GM12873 (cell line): ENCODE data around the gene RPS18.

Source experiments
- CTCF ChIP-seq: IDR thresholded peaks from 2 replicates; pipeline ENCODE4 v1.5.1; 2012; ENCODE audit warnings: low read depth, mild to moderate bottlenecking, moderate library complexity, low read length, control low read depth; ENCODE audit not compliant: insufficient read depth; ENCODE audit errors: missing control alignments

The RPS18 gene

GRCh38 chr6:33306356-33306755 is 34.5 kb downstream of the RPS18 start:
- TF ChIP-seq CTCF: no peak

GRCh38 chr6:33312361-33313104 is 40.7 kb downstream of the RPS18 start:
- TF ChIP-seq CTCF: no peak

DNA sequence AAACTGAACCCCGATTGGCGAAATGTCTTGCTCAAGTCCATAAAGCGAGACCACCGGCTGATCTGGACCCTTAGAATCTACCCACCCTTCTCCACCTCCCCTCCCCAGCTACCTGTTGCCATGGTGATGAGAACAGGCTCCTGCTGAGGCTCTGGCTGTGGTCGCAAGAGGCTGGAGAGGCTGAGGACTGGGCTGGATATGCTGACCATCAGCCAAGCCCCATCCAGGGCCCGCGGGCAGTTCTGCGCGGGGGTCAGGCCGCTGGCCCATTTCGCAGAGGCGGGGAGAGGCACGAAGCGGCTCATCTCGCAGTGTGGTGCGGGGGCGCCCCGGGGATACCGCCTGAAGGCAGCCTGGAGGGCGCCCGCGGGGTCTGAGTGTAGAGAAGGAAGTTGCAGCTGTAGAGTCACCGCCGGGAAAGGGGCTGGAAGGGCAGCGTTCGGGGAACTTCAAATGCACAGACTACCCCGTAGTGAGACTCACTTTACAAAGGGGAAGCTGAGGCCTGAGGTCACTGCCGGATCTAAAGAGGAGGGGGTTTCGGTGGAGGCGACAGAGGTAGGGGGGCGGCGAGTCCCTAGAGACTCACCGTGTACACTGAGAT is 41.3 kb downstream of the RPS18 start:
- TF ChIP-seq CTCF: no peak

DNA sequence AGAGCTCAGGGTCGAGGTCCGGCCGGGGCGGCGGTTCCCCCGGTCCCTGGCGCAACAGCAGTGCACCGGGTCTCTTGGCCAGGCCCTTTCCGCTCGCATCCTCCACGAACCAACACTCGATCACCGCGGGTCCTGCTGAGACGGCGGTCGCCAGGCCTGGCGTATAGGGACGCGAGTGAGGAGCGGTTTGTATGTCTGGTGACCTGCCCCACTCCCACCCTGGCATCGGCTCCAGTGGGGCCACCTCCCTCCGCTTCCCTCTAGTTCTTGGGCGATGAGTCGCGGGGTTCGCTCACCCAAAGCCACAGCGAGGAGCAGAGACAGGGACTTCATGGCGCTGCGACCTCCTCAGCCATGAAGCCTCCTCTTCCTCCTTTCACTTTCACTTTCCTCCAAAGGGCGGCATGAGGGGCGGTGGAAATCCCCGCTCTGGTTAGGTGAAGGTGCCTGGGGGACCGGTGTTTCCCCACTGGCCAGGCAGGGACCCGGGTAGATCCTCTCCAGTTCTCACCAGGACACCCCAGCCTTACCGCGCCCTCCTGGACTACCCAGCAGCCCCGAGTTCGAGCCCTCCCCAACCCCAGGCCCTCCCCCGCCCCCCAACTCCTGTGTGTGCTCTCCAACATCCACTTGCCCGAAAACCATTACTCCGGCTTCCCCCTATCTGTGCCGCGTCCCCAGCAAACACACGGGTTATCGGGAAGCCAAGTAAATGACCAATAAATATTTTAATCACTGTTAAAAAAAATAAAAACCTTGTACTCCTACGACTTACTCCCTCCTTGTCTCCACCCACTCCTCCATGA is 42.0 kb downstream of the RPS18 start, which contains the start of gene TAPBP:
TAPBP (minus strand) TSS at position 370 of the 806 bp plus-strand sequence; CDS start at position 333, 37 bp downstream.
- no peak for TF ChIP-seq CTCF

DNA sequence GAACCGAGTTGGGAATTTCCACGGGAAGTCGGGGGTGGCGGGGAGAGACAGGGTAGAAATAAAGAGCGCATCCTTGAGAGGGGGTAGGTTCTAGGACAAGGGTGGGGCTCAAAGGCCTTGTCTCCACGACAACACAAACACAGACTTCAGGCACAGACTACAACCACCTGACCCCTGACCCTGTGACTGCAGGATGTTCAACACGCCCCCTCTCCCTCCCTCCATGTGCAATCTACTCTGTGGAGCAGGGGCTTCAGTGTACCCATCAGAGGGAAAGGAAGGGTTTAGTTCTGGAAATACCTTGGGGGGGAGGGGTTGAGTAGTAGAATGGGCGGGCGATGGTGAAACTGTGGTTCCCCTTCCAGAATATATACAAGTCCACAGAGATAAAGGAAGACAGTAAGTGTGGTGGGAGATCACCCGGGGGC is 42.7 kb downstream of the RPS18 start:
- peak; percentile 3 for TF ChIP-seq CTCF

DNA sequence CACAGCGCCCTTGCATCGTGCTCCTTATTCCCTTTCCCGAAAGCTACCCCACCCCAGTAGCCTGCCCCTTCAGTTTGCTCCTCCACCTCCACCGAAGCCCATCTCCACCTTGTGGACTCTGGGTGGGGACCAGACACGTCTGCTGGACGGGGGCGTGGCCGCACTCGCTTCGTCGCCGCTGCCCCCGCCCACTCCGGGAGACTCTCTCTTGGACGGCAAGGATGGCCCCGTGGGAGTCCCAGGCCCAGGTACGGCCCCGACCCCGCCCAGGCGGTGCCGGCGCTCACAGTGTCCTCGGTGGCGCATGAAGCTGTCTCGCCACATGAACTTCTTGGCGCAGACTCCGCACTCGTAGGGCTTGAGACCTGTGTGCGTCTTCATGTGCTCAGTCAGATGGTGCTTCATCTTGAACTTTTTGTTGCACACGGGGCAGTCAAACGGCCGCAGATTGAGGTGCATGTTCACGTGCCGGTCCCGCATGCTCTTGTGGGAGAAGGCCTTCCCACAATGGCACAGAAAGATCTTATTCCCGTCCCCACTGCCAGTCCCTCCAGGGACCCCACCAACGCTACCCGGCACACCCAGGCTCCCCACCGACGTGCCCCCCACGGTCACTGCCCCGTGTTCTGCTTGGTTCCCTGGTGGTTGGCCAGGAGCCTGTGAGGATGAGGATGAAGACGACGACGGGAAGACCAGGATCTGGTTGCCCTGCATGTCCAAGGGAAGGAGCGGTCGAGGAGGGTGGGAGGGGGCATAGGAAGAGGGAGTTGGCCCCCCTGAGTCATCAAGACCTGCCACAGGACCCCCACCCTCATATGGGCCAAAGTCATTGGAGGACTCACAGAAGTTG is 43.3 kb downstream of the RPS18 start:
- TF ChIP-seq CTCF: no peak
